Panc1 (cell line): ENCODE data around the gene CACNB3. TPM values are rescaled to one million over a fixed set of nuclear protein-coding genes. Genes with fewer than 3 reads are reported as not detected.

Source experiments
- ATAC-seq: fragments of 200-7000 bp; cut with Tn5 transposase; 2 replicates; pipeline ENCODE4 v1.9.1; 2020; ENCODE audit warnings: mild to moderate bottlenecking, moderate library complexity
- BruUV-seq: library from RNA; stranded (reverse); fragments of 400-500 nt; replicated peaks from 2 replicates; lab custom pipeline; 2021; lab: Mats Ljungman, UMichigan
- CTCF ChIA-PET: fragments of 300-600 bp; sonication (Branson Sonifier 250); formaldehyde crosslinking; loops from one replicate; lab custom pipeline; 2022; ENCODE audit warnings: antibody characterized with exemption; lab: Charles Lee
- POLR2A ChIA-PET: fragments of 300-600 bp; sonication (Branson Sonifier 250); formaldehyde crosslinking; loops from one replicate; lab custom pipeline; 2022; ENCODE audit warnings: antibody characterized with exemption; lab: Charles Lee
- DNase-seq: peaks from one replicate; pipeline ENCODE4 v3.0.0-alpha.2; 2010; ENCODE audit warnings: low read depth, low spot score
- H3K27ac ChIP-seq: 2 replicates; pipeline ENCODE4 v1.5.1; 2011; ENCODE audit warnings: mild to moderate bottlenecking, low read length, inconsistent platforms
- H3K27me3 ChIP-seq: fragments of 200-500 bp; sonication (Bioruptor generic); 2 replicates; pipeline ENCODE4 v1.6.0; 2014; ENCODE audit warnings: low read length, inconsistent platforms; ENCODE audit not compliant: control insufficient read depth, insufficient read depth
- H3K36me3 ChIP-seq: fragments of 200-500 bp; sonication (Bioruptor generic); 2 replicates; pipeline ENCODE4 v1.5.1; 2014; ENCODE audit warnings: inconsistent platforms, mild to moderate bottlenecking, low read length, moderate library complexity; ENCODE audit not compliant: control insufficient read depth, insufficient read depth
- H3K4me1 ChIP-seq: 2 replicates; pipeline ENCODE4 v1.5.1; 2011; ENCODE audit warnings: inconsistent platforms, mild to moderate bottlenecking, low read length, moderate library complexity; ENCODE audit not compliant: control insufficient read depth, insufficient read depth
- H3K4me3 ChIP-seq, 2 experiments: 2 replicates each; pipeline ENCODE4 v1.5.1; 2011 to 2012; ENCODE audit warnings: low read depth in 2 of 2, low read length in 2 of 2, mild to moderate bottlenecking in 2 of 2, inconsistent platforms in 1 of 2, moderate library complexity in 1 of 2
- H3K9me3 ChIP-seq: fragments of 200-500 bp; sonication (Bioruptor generic); 2 replicates; pipeline ENCODE4 v1.5.1; 2014; ENCODE audit warnings: low read depth, mild to moderate bottlenecking, inconsistent platforms, low read length, moderate library complexity; ENCODE audit not compliant: control insufficient read depth, insufficient read depth
- POLR2AphosphoS5 ChIP-seq: IDR thresholded peaks from 2 replicates; pipeline ENCODE4 v1.6.1; 2012; ENCODE audit warnings: mild to moderate bottlenecking, low read depth, low read length, moderate library complexity
- REST ChIP-seq, 2 experiments: IDR thresholded peaks; 2 replicates each; pipeline ENCODE4 v1.6.1; 2011 to 2012; ENCODE audit warnings: low read depth in 2 of 2, control low read depth in 1 of 2, low read length in 1 of 2, mild to moderate bottlenecking in 1 of 2, moderate library complexity in 1 of 2; ENCODE audit not compliant: insufficient read depth in 1 of 2
- SIN3A ChIP-seq: IDR thresholded peaks from 2 replicates; pipeline ENCODE4 v1.6.1; 2012; ENCODE audit warnings: low read depth, mild to moderate bottlenecking, low read length, moderate library complexity, borderline replicate concordance; ENCODE audit not compliant: insufficient read depth
- TCF7L2 ChIP-seq: IDR thresholded peaks from 2 replicates; pipeline ENCODE4 v1.6.1; 2011; ENCODE audit warnings: mild to moderate bottlenecking, low read depth, low read length, inconsistent platforms
- in situ Hi-C: cut with HindIII; loops from 2 replicates; pipeline ENCODE4 v1.10.0; 2016; ENCODE audit warnings: low sequenced_read_pairs, low pct_unique_long_range_greater_than_20kb
- intact Hi-C: fragments of 100-400 bp; cut with micrococcal nuclease; formaldehyde crosslinking; loops from one replicate; pipeline ENCODE4 v1.10.0; 2022; ENCODE audit not compliant: unreplicated experiment
- total RNA-seq: library from RNA; stranded (reverse); gene quantifications from one replicate; pipeline ENCODE4 v1.2.1, GENCODE V29; 2021; ENCODE audit not compliant: unreplicated experiment
- TF ChIP-seq, protein P1 (sequence below): fragments of 450-650 bp; IDR thresholded peaks from 2 replicates; pipeline ENCODE4 v1.5.1; 2017; ENCODE audit warnings: mild to moderate bottlenecking

The CACNB3 gene
- total RNA-seq, 1 experiment from 2014 or later: 40.5 TPM

- DNase-seq: no peak
- TF ChIP-seq, protein P1, sequence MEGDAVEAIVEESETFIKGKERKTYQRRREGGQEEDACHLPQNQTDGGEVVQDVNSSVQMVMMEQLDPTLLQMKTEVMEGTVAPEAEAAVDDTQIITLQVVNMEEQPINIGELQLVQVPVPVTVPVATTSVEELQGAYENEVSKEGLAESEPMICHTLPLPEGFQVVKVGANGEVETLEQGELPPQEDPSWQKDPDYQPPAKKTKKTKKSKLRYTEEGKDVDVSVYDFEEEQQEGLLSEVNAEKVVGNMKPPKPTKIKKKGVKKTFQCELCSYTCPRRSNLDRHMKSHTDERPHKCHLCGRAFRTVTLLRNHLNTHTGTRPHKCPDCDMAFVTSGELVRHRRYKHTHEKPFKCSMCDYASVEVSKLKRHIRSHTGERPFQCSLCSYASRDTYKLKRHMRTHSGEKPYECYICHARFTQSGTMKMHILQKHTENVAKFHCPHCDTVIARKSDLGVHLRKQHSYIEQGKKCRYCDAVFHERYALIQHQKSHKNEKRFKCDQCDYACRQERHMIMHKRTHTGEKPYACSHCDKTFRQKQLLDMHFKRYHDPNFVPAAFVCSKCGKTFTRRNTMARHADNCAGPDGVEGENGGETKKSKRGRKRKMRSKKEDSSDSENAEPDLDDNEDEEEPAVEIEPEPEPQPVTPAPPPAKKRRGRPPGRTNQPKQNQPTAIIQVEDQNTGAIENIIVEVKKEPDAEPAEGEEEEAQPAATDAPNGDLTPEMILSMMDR: no peak
- TF ChIP-seq REST (IDR thresholded peaks at IDR 0.05; ENCODE audit: insufficient read depth in 1 of 2, low read depth in 2 of 2, low read length in 1 of 2) (no peak), TCF7L2 (no peak), POLR2AphosphoS5 (no peak), SIN3A (no peak)
- intact Hi-C loops (no loop called here), in situ Hi-C loops (no loop called here)
- Histone ChIP-seq H3K4me1 (peaks cover 14% of the 10 kb centered on the region), H3K27ac (no peak overlapping the region; the same call in 1 of the 2 replicates), H3K27me3 (no peaks in the 10 kb centered on the region), H3K4me3 (no peak overlapping the region), H3K36me3 (no peaks in the 10 kb centered on the region), H3K9me3 (no peaks in the 10 kb centered on the region)
- POLR2A ChIA-PET: no interaction called here
- ATAC-seq: no peak
- CTCF ChIA-PET: interaction anchor here (0.5 kb wide), 1 partner anchor 58 kb away, joined by 10 read pairs; no protein-coding TSS in a partner anchor
- BruUV-seq: no TSS peak
Measured at GRCh38 chr12:48810903-48811431, 7.3 kb upstream of the CACNB3 start.

- DNase-seq: no peak
- no TSS peak for BruUV-seq
- Histone ChIP-seq H3K27ac (no peak overlapping the region; the same call in 1 of the 2 replicates), H3K36me3 (no peaks in the 10 kb centered on the region), H3K4me1 (peaks cover 17% of the 10 kb centered on the region), H3K27me3 (no peaks in the 10 kb centered on the region), H3K4me3 (no peak overlapping the region), H3K9me3 (no peaks in the 10 kb centered on the region)
- POLR2A ChIA-PET: no interaction called here
- in situ Hi-C loops: no loop called here
- CTCF ChIA-PET: interaction anchor here (0.5 to 1.2 kb wide), 4 partner anchors 20 to 58 kb away, joined by 3 to 10 read pairs (median 5); no protein-coding TSS in a partner anchor
- TF ChIP-seq POLR2AphosphoS5 (no peak), SIN3A (no peak), REST (IDR thresholded peaks at IDR 0.05; ENCODE audit: insufficient read depth in 1 of 2, low read depth in 2 of 2, low read length in 1 of 2) (no peak), TCF7L2 (no peak)
- TF ChIP-seq, protein P1: no peak
- no peak for ATAC-seq
- intact Hi-C loops: no loop called here
Measured at GRCh38 chr12:48811437-48812090, 6.7 kb upstream of the CACNB3 start.
